Lower lobe of right lung (tissue), 2 donors: ENCODE measurements around the gene ATF2. TPM values are rescaled to one million over a fixed set of nuclear protein-coding genes. Genes with fewer than 3 reads are reported as not detected.

ENCODE experiments used
- ATAC-seq, 2 donors: fragments of 200-7000 bp; cut with Tn5 transposase; one replicate each; pipeline ENCODE4 v1.9.1; 2020 to 2022; ENCODE audit warnings: mild to moderate bottlenecking in 2 of 2, moderate library complexity in 2 of 2
- DNase-seq: peaks from one replicate; pipeline ENCODE4 v3.0.0-alpha.2; 2020
- H3K27ac ChIP-seq: fragments of 200-600 bp; one replicate; pipeline ENCODE4 v1.8.0; 2022
- H3K27me3 ChIP-seq: fragments of 200-600 bp; one replicate; pipeline ENCODE4 v1.8.0; 2022; ENCODE audit warnings: low read depth
- H3K36me3 ChIP-seq: fragments of 200-600 bp; one replicate; pipeline ENCODE4 v1.8.0; 2022; ENCODE audit warnings: mild to moderate bottlenecking
- H3K4me1 ChIP-seq: fragments of 200-600 bp; one replicate; pipeline ENCODE4 v1.8.0; 2022
- H3K4me3 ChIP-seq: fragments of 200-600 bp; one replicate; pipeline ENCODE4 v1.8.0; 2022; ENCODE audit warnings: mild to moderate bottlenecking
- H3K9me3 ChIP-seq: fragments of 200-600 bp; one replicate; pipeline ENCODE4 v1.8.0; 2022
- intact Hi-C: fragments of 100-400 bp; cut with DNase I; formaldehyde crosslinking; loops from one replicate; pipeline ENCODE4 v1.11.0; 2022
- total RNA-seq: library from RNA; stranded (reverse); fragmentation: NEBNext Ultra II Directional; extraction: Animal tissue kit (Norgen Biotek cat#: 25700); gene quantifications from one replicate; pipeline ENCODE4 v1.2.1, GENCODE V29; 2021
- TF ChIP-seq, protein P1 (sequence below): fragments of 200-600 bp; IDR thresholded peaks from one replicate; pipeline ENCODE4 v1.8.0; 2022; ENCODE audit warnings: antibody characterized with exemption, mild to moderate bottlenecking
- donor health status: DM: no; HTN: yes; CAD: no; lungs with severe emphysema.

Gene ATF2
- total RNA-seq, 1 donor from 2014 or later, result 48.0 TPM

DNA sequence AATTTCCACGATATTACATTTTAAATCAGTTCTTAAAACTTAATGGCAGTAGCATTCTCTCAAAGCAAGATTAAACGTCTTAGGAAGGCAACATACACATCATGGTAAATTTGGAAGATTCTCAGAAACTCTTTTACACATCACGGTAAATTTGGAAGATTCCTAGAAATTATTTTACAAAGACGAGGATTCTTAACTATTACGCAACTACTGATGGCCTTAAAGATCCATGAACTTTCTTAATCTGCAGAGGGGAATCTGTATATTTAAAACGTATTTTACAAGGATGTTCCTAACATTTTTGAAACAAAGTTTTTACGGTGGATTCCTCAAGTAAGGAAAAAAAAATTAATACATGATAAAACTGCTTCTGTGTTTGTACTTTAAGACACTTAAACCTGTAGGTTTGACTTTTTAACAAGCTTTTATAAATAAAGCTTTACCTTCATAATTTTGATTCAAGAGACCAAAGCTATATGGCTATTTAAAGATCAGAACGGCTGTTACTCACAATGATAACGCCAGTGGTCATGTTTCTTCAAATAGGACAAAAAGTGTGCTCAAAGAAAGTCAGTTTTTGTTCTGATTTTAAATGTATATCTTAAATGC, 1.7 kb downstream of the ATF2 start:
- peak overlapping the region; percentile 97 for H3K4me3 ChIP-seq
- H3K27ac ChIP-seq, result no peak overlapping the region
- H3K36me3 ChIP-seq, result no peaks in the 10 kb centered on the region
- intact Hi-C loops, result no loop called here
- no peaks in the 10 kb centered on the region for H3K9me3 ChIP-seq
- DNase-seq, result no peak
- H3K27me3 ChIP-seq, result no peaks in the 10 kb centered on the region
- TF ChIP-seq, protein P1, sequence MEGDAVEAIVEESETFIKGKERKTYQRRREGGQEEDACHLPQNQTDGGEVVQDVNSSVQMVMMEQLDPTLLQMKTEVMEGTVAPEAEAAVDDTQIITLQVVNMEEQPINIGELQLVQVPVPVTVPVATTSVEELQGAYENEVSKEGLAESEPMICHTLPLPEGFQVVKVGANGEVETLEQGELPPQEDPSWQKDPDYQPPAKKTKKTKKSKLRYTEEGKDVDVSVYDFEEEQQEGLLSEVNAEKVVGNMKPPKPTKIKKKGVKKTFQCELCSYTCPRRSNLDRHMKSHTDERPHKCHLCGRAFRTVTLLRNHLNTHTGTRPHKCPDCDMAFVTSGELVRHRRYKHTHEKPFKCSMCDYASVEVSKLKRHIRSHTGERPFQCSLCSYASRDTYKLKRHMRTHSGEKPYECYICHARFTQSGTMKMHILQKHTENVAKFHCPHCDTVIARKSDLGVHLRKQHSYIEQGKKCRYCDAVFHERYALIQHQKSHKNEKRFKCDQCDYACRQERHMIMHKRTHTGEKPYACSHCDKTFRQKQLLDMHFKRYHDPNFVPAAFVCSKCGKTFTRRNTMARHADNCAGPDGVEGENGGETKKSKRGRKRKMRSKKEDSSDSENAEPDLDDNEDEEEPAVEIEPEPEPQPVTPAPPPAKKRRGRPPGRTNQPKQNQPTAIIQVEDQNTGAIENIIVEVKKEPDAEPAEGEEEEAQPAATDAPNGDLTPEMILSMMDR, result no peak
- H3K4me1 ChIP-seq, result peaks cover 26% of the 10 kb centered on the region
- ATAC-seq, result no peak

DNA sequence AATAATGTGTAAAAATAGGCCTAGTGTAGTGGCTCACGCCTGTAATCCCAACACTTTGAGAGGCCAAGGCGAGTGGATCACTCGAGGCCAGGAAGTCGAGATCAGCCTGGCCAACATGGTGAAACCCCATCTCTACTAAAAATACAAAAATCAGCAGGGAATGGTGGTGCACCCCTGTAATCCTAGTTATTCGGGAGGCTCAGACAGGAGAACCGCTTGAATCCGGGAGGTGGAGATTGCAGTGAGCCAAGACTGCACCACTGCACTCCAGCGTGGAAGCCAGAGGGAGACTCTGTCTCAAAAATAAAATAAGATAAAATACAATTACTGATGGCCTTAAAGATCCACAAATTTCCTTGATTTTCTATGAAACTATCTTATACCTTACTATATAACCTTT, 3.8 kb downstream of the ATF2 start:
- TF ChIP-seq, protein P1, result no peak
- Histone ChIP-seq H3K9me3 (no peaks in the 10 kb centered on the region), H3K27me3 (no peaks in the 10 kb centered on the region), H3K27ac (no peak overlapping the region), H3K36me3 (no peaks in the 10 kb centered on the region), H3K4me1 (peaks cover 22% of the 10 kb centered on the region), H3K4me3 (no peak overlapping the region)
- ATAC-seq (no peak), DNase-seq (no peak)
- intact Hi-C loops, result no loop called here

DNA sequence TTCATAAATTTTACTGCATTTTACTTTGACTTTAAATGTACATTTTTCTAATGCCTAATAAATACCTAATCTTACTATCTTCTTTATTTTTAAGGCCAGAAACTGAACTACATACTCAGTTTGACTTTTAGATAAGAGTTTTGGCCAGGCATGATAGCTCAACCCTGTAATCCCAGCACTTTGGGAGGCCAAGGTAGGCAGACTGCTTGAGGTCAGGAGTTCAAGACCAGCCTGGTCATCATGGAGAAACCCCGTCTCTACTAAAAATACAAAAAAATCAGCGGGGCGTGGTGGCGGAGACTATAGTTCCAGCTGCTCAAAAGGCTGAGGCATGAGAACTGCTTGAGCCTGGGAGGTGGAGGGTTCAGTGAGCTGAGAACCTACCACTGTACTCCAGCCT, 9.1 kb downstream of the ATF2 start:
- Histone ChIP-seq H3K27me3 (no peaks in the 10 kb centered on the region), H3K27ac (no peak overlapping the region), H3K9me3 (no peaks in the 10 kb centered on the region), H3K4me1 (no peaks in the 10 kb centered on the region), H3K36me3 (no peaks in the 10 kb centered on the region), H3K4me3 (no peak overlapping the region)
- ATAC-seq, result no peak
- TF ChIP-seq, protein P1, result no peak
- intact Hi-C loops, result no loop called here
- DNase-seq, result no peak

GRCh38 chr2:175156534-175156933, 11.5 kb downstream of the ATF2 start:
- TF ChIP-seq, protein P1, result no peak
- no peak overlapping the region for H3K4me3 ChIP-seq
- DNase-seq (no peak), ATAC-seq (no peak)
- peaks cover 15% of the 10 kb centered on the region for H3K4me1 ChIP-seq
- H3K36me3 ChIP-seq, result no peaks in the 10 kb centered on the region
- H3K27me3 ChIP-seq, result no peaks in the 10 kb centered on the region
- intact Hi-C loops, result no loop called here
- H3K9me3 ChIP-seq, result no peaks in the 10 kb centered on the region
- H3K27ac ChIP-seq, result no peak overlapping the region

DNA sequence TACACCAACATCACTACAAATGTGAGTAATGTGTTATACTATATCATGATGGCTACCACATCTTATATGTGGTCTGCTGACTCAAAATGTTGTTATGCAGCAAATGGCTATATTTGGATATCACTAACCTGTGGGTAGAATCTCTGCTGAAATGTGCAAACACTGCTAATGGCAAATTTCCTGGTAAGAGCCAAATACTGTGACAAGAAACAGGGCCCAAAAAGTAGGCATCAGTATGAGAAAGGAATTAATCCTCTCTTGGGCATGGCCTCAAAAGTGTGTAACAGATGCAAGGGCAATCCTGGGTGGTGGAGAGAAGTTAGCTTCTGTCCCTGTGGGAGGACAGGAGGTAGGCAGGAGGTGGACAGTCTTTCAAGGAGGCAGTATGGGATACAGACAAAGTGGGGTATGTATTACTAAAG, 13.3 kb downstream of the ATF2 start:
- Histone ChIP-seq H3K9me3 (no peaks in the 10 kb centered on the region), H3K27ac (no peak overlapping the region), H3K27me3 (no peaks in the 10 kb centered on the region), H3K4me1 (peaks cover 15% of the 10 kb centered on the region), H3K36me3 (peaks cover 11% of the 10 kb centered on the region), H3K4me3 (no peak overlapping the region)
- ATAC-seq, result no peak
- intact Hi-C loops, result no loop called here
- DNase-seq, result no peak
- TF ChIP-seq, protein P1, result no peak
